MCF 10A (cell line): Measurements from ENCODE around the gene PAQR6. TPM values are rescaled to one million over a fixed set of nuclear protein-coding genes. Genes with fewer than 3 reads are reported as not detected.

Experiments used
- BruUV-seq: library from RNA; stranded (reverse); fragments of 400-500 nt; replicated peaks from 2 replicates; lab custom pipeline; 2021; lab: Mats Ljungman, UMichigan
- CTCF ChIA-PET: fragments of 300-600 bp; sonication (Branson Sonifier 250); formaldehyde crosslinking; extraction: SDS; loops from one replicate; lab custom pipeline; 2021; ENCODE audit warnings: antibody characterized with exemption, inconsistent platforms; lab: Yijun Ruan, JAX
- POLR2A ChIA-PET: fragments of 300-600, 350-650 bp; sonication (Branson Sonifier 250); formaldehyde crosslinking; extraction: SDS; loops from one replicate; lab custom pipeline; 2020; ENCODE audit warnings: antibody characterized with exemption, inconsistent platforms; lab: Yijun Ruan, JAX
- DNase-seq: peaks from one replicate; pipeline ENCODE4 v3.0.0-alpha.2; 2018; ENCODE audit not compliant: unreplicated experiment
- H3K27ac Mint-ChIP-seq: one replicate; pipeline ENCODE4 v1.8.0; 2022; ENCODE audit warnings: mild to moderate bottlenecking, low read depth, mixed read lengths; ENCODE audit not compliant: unreplicated experiment
- H3K27me3 Mint-ChIP-seq: one replicate; pipeline ENCODE4 v1.8.0; 2022; ENCODE audit warnings: mixed read lengths; ENCODE audit not compliant: insufficient read depth, unreplicated experiment
- H3K36me3 Mint-ChIP-seq: one replicate; pipeline ENCODE4 v1.8.0; 2022; ENCODE audit warnings: mild to moderate bottlenecking, moderate library complexity, mixed read lengths; ENCODE audit not compliant: insufficient read depth, unreplicated experiment
- H3K4me1 Mint-ChIP-seq: one replicate; pipeline ENCODE4 v1.8.0; 2022; ENCODE audit warnings: mixed read lengths; ENCODE audit not compliant: insufficient read depth, unreplicated experiment
- H3K4me3 Mint-ChIP-seq: one replicate; pipeline ENCODE4 v1.8.0; 2022; ENCODE audit warnings: mild to moderate bottlenecking, moderate library complexity, mixed read lengths; ENCODE audit not compliant: unreplicated experiment
- H3K9me3 Mint-ChIP-seq: one replicate; pipeline ENCODE4 v1.8.0; 2022; ENCODE audit warnings: mixed read lengths; ENCODE audit not compliant: unreplicated experiment
- intact Hi-C: fragments of 100-400 bp; cut with micrococcal nuclease; formaldehyde crosslinking; loops from 2 replicates; pipeline ENCODE4 v1.14.1; 2022
- total RNA-seq: library from RNA; stranded (reverse); gene quantifications from 2 replicates; pipeline ENCODE4 v1.2.3, GENCODE V29; 2022
- TF ChIP-seq, protein P1 (sequence below): fragments of 200-600 bp; IDR thresholded peaks from one replicate; pipeline ENCODE4 v1.8.0; 2022; ENCODE audit warnings: antibody characterized with exemption, mild to moderate bottlenecking; ENCODE audit not compliant: unreplicated experiment

PAQR6 gene
- total RNA-seq, 1 experiment from 2014 or later: 21.5 TPM

DNA sequence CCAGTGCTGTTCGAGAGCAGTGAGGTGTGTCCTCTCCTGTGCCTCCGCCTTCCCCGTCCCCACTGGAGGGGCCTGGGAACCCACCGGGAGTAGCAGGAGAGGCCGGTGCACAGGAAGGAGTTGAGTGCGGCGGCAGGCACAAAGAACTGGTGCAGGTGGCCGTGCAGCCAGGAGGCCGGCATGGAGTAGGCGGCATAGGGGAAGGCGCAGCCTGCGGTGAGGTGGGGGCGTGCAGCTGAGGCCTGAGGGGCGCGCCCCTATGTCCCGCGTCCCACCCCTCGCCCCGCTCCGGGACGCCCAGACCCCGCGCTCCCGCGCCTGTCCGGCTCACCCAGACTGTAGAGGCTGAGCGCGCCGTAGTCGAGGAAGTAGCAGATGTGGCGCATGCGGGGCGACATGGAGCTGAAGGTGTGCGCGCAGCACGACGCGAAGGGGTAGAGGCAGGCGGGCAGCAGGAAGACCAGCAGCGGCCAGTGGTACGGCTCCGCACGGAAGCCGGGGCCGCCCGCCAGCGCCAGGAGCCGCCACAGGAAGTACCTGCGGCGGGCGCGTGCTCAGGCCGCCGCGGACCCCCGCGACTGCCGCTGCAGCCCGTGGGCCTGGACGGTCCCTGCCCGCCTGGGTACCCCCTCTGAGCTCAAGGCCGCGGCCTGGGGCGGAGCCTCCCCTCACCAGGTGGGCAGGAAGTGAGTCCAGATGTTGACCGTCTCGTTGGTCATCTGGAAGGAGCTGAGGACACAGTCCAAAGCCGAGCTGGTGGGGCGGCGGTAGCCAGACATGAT lies 2.2 kb downstream of the PAQR6 start:
- H3K36me3 Mint-ChIP-seq: peaks cover 40% of the 10 kb centered on the region
- BruUV-seq: no TSS peak
- no peak overlapping the region for H3K27ac Mint-ChIP-seq
- intact Hi-C loops: no loop called here
- no peaks in the 10 kb centered on the region for H3K27me3 Mint-ChIP-seq
- no peaks in the 10 kb centered on the region for H3K9me3 Mint-ChIP-seq
- H3K4me1 Mint-ChIP-seq: peaks cover 41% of the 10 kb centered on the region
- TF ChIP-seq, protein P1, sequence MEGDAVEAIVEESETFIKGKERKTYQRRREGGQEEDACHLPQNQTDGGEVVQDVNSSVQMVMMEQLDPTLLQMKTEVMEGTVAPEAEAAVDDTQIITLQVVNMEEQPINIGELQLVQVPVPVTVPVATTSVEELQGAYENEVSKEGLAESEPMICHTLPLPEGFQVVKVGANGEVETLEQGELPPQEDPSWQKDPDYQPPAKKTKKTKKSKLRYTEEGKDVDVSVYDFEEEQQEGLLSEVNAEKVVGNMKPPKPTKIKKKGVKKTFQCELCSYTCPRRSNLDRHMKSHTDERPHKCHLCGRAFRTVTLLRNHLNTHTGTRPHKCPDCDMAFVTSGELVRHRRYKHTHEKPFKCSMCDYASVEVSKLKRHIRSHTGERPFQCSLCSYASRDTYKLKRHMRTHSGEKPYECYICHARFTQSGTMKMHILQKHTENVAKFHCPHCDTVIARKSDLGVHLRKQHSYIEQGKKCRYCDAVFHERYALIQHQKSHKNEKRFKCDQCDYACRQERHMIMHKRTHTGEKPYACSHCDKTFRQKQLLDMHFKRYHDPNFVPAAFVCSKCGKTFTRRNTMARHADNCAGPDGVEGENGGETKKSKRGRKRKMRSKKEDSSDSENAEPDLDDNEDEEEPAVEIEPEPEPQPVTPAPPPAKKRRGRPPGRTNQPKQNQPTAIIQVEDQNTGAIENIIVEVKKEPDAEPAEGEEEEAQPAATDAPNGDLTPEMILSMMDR: no peak
- H3K4me3 Mint-ChIP-seq: no peak overlapping the region
- POLR2A ChIA-PET: interaction anchor here (0.6 to 1.5 kb wide), 4 partner anchors 9 to 118 kb away, joined by 3 to 5 read pairs (median 4); partner anchors contain the start of gene TMEM79
- no peak for DNase-seq
- CTCF ChIA-PET: interaction anchor here (1.0 to 1.3 kb wide), 2 partner anchors 41 to 74 kb away, joined by 3 to 6 read pairs; no protein-coding TSS in a partner anchor

DNA sequence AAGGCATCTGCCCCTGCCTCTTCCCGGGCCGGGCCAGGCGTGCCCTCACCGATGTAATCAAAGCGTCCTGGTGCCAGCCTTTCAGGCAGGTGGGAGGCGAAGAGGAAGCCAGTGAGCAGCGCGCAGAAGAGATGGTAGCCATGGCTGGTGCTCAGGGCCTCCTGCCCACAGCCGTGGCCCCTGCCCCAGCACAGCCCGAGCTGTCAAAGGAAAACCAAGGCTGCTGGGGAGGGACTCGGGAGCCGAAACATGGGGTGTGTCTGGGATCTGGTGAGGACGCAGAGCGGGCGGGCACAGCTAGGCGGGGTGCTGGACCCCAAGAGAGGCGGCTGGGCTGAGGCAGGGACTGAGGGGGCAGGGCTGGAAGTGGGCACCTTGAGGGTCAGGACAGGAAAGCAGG lies 3.1 kb downstream of the PAQR6 start:
- no peak overlapping the region for H3K27ac Mint-ChIP-seq
- H3K36me3 Mint-ChIP-seq: peaks cover 39% of the 10 kb centered on the region
- intact Hi-C loops: no loop called here
- peaks cover 44% of the 10 kb centered on the region for H3K4me1 Mint-ChIP-seq
- no peak for DNase-seq
- no peak overlapping the region for H3K4me3 Mint-ChIP-seq
- H3K27me3 Mint-ChIP-seq: no peaks in the 10 kb centered on the region
- ChIA-PET POLR2A (no interaction called here), CTCF (no interaction called here)
- TF ChIP-seq, protein P1: no peak
- BruUV-seq: no TSS peak
- H3K9me3 Mint-ChIP-seq: no peaks in the 10 kb centered on the region

- Mint-ChIP-seq H3K4me3 (no peak overlapping the region), H3K36me3 (peaks cover 39% of the 10 kb centered on the region), H3K4me1 (peaks cover 39% of the 10 kb centered on the region), H3K27ac (no peak overlapping the region), H3K9me3 (no peaks in the 10 kb centered on the region), H3K27me3 (no peaks in the 10 kb centered on the region)
- TF ChIP-seq, protein P1: no peak
- intact Hi-C loops: no loop called here
- no peak for DNase-seq
- ChIA-PET CTCF (interaction anchor here (0.6 to 3.5 kb wide), 2 partner anchors 18 to 225 kb away, joined by 3 to 19 read pairs; no protein-coding TSS in a partner anchor), POLR2A (interaction anchor here (0.6 kb wide), 1 partner anchor 10 kb away, joined by 3 read pairs; no protein-coding TSS in a partner anchor)
- BruUV-seq: no TSS peak
Measured at GRCh38 chr1:156244126-156244525, 3.7 kb downstream of the PAQR6 start.

GRCh38 chr1:156242738-156243137 lies 5.1 kb downstream of the PAQR6 start:
- TF ChIP-seq, protein P1: no peak
- Mint-ChIP-seq H3K4me1 (peaks cover 30% of the 10 kb centered on the region), H3K9me3 (no peaks in the 10 kb centered on the region), H3K4me3 (no peak overlapping the region), H3K36me3 (peaks cover 29% of the 10 kb centered on the region), H3K27me3 (no peaks in the 10 kb centered on the region), H3K27ac (no peak overlapping the region)
- DNase-seq: no peak
- ChIA-PET POLR2A (interaction anchor here (0.5 to 2.5 kb wide), 3 partner anchors 10 to 50 kb away, joined by 3 to 14 read pairs (median 4); no protein-coding TSS in a partner anchor), CTCF (interaction anchor here (0.6 to 3.5 kb wide), 4 partner anchors 15 to 350 kb away, joined by 3 to 19 read pairs (median 5); no protein-coding TSS in a partner anchor)
- intact Hi-C loops: no loop called here
- BruUV-seq: no TSS peak
